ENCODE results near the gene GRID2. TPM values are rescaled to one million over a fixed set of nuclear protein-coding genes. Genes with fewer than 3 reads are reported as not detected.

Gene GRID2
- total and polyA plus RNA-seq, 11 donors: 0.29 to 0.38 (median 0.33) TPM; not detected in 8

DNA sequence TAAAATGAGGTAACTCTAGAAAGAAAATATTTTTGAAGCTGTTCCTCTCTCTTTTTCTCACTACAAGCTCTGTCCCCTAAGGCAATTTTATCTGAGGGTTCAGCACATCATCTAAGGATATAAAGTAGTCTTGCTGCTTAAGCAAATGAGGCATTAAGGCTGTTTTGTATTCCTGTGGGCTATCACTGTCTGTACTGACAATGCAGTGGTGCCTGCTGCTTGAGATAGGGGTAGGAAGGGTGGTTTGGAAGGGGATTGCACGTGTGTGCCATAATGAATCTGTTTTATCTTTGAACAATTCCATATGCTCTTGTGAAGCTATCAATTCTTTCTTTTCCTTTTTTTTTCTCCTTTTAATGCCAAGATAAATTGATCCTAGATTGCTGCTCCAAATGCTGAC is 1396.8 kb downstream of the GRID2 start:
- no peaks in the 10 kb centered on the region for H3K27me3 ChIP-seq
- intact Hi-C loops (cut with DNase I): no loop called here
- no peak overlapping the region for H3K4me3 ChIP-seq
- H3K36me3 ChIP-seq: no peaks in the 10 kb centered on the region
- ATAC-seq (no peak), DNase-seq (no peak)
- WGBS, 4 donors: 0 to 18% (median 12%) methylated on average over 1 of the region's 1 CpG
- no peak for TF ChIP-seq POLR2A (IDR thresholded peaks at IDR 0.05)
- TF ChIP-seq CTCF (IDR thresholded peaks at IDR 0.05): no peak
- H3K9me3 ChIP-seq: peaks cover 0 to 9% (median 0%) of the 10 kb centered on the region in 12 donors
- H3K27ac ChIP-seq: no peak overlapping the region
- H3K4me1 ChIP-seq: no peaks in the 10 kb centered on the region

DNA sequence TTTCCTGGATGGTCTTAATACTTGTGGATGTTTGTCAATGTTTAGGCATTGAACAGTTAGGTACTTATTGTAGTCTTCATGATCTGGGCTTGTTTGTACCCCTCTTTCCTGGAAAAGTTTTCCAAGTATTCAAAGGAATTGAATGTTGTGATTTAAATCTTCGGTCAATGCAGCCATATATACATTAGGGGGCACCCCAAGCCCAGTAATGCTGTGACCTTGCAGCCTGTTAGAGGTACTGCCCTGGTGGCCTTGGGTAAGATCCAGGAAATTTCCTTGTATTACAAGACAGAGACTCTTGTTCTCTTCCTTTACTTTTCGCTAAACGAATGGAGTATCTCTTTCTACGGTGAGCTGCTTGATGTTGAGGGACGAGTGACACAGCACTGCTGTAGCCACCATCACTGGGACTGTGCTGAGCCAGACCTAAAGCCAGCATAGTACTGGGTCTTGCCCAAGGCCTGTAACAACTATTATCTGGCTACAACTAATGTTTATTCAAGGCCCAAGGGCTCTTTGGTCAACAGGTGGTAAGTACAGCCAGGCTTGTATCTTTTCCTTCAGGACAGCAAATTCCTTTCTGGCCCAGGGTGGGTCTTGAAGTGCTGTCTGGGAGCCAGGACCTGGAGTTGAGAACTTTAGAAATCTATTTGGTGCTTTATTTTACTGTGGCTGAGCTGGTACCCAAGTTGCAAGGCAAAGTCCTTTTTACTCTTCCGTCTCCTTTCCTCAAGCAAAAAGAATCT is 1406.5 kb downstream of the GRID2 start:
- TF ChIP-seq CTCF (IDR thresholded peaks at IDR 0.05): no peak
- Histone ChIP-seq H3K4me3 (no peak overlapping the region), H3K36me3 (no peaks in the 10 kb centered on the region), H3K27me3 (no peaks in the 10 kb centered on the region), H3K4me1 (no peaks in the 10 kb centered on the region), H3K27ac (no peak overlapping the region), H3K9me3 (peaks cover 0 to 12% (median 0%) of the 10 kb centered on the region in 12 donors)
- DNase-seq (no peak), ATAC-seq (no peak)
- WGBS, 4 donors: 59 to 75% (median 63%) methylated on average over 6 of the region's 6 CpGs
- intact Hi-C loops (cut with DNase I): no loop called here

DNA sequence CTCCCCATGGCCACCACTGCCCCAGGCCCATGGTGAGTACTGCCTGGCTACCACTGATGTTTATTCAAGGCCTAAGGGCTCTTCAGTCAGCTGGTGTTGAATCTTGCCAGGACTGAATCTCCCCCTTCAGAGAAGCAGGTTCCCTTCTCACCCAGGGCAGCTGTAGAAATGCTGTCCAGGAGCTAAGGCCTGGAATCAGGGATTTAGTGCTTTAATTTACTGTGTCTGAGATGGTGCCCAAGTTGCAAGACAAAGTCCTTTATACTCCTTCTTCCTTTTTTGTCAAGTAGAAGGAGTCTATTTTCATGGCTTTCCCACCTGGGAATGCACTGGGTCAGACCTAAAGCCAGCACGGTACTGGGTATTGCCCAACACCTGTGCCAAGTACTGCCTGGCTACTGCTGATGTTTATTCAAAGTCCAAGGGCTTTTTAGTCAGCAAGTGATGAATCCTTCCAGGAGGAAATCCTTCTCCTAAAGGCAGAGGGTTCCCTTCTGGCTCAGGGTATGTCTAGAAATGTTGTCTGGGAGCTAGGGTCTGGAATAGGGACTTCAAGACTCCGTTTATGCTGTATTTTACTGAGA is 1407.2 kb downstream of the GRID2 start:
- Histone ChIP-seq H3K4me3 (no peak overlapping the region), H3K9me3 (peaks cover 0 to 10% (median 0%) of the 10 kb centered on the region in 12 donors), H3K27me3 (no peaks in the 10 kb centered on the region), H3K36me3 (no peaks in the 10 kb centered on the region), H3K27ac (no peak overlapping the region), H3K4me1 (no peaks in the 10 kb centered on the region)
- TF ChIP-seq CTCF (IDR thresholded peaks at IDR 0.05) (no peak), POLR2A (IDR thresholded peaks at IDR 0.05) (no peak)
- DNase-seq (no peak), ATAC-seq (no peak)
- intact Hi-C loops (cut with DNase I): no loop called here
- 83 to 91% (median 86%) methylated on average over 2 of the region's 2 CpGs for WGBS, 4 donors

- ATAC-seq: no peak
- 78 to 92% (median 82%) methylated on average over 1 of the region's 1 CpG for WGBS, 4 donors
- no peak for TF ChIP-seq CTCF (IDR thresholded peaks at IDR 0.05)
- Histone ChIP-seq H3K27ac (no peak overlapping the region), H3K9me3 (peaks cover 0 to 10% (median 0%) of the 10 kb centered on the region in 12 donors), H3K4me1 (no peaks in the 10 kb centered on the region), H3K36me3 (no peaks in the 10 kb centered on the region), H3K4me3 (no peak overlapping the region), H3K27me3 (no peaks in the 10 kb centered on the region)
- intact Hi-C loops (cut with DNase I): no loop called here
- no peak for DNase-seq
Observed at GRCh38 chr4:93718233-93718632, 1414.5 kb downstream of the GRID2 start.
